Transverse colon (tissue), 4 donors: ENCODE results near the gene SPATA4. TPM values are rescaled to one million over a fixed set of nuclear protein-coding genes. Genes with fewer than 3 reads are reported as not detected.

Experiments
- DNase-seq: peaks from one replicate; pipeline ENCODE4 v3.0.0-alpha.2; 2019
- H3K27ac ChIP-seq, 4 donors: fragments of 200-600 bp; sonication (generic); 2 replicates each; pipeline ENCODE4 v1.5.1; 2016 to 2018; ENCODE audit warnings: inconsistent platforms in 4 of 4
- H3K27me3 ChIP-seq: fragments of 200-600 bp; sonication (generic); 2 replicates; pipeline ENCODE4 v1.5.1; 2017; ENCODE audit warnings: inconsistent platforms
- H3K36me3 ChIP-seq, 4 donors: fragments of 200-600 bp; sonication (generic); 2 replicates each; pipeline ENCODE4 v1.5.1; 2017 to 2019; ENCODE audit warnings: inconsistent platforms in 4 of 4
- H3K4me1 ChIP-seq, 4 donors: fragments of 200-600 bp; sonication (generic); 2 replicates each; pipeline ENCODE4 v1.5.1; 2017 to 2020; ENCODE audit warnings: inconsistent platforms in 4 of 4
- H3K4me3 ChIP-seq, 4 donors: fragments of 200-600 bp; sonication (generic); 1 replicate in 1 of 4; 2 replicates in 3 of 4; pipeline versions ENCODE4 v1.5.1 to v1.6.1; 2017 to 2019; ENCODE audit warnings: inconsistent platforms in 4 of 4
- H3K9me3 ChIP-seq, 2 donors: fragments of 200-600 bp; sonication (generic); 2 replicates each; pipeline ENCODE4 v1.5.1; 2017 to 2019; ENCODE audit warnings: inconsistent platforms in 2 of 2
- EP300 ChIP-seq: sonication (generic); formaldehyde crosslinking; IDR thresholded peaks from one replicate; pipeline ENCODE4 v1.6.1; 2017; ENCODE audit warnings: antibody characterized with exemption, low read depth
- POLR2A ChIP-seq: fragments of 450-650 bp; IDR thresholded peaks from one replicate; pipeline ENCODE4 v1.6.1; 2016; ENCODE audit warnings: antibody characterized with exemption, mild to moderate bottlenecking, moderate library complexity
- POLR2AphosphoS5 ChIP-seq, 3 donors: sonication (generic); formaldehyde crosslinking; IDR thresholded peaks; one replicate each; pipeline ENCODE4 v1.6.1; 2016; ENCODE audit warnings: antibody characterized with exemption in 3 of 3
- WGBS, 2 donors: methylation state at CpG; one replicate each; pipeline ENCODE4 v1.1.5; 2018; ENCODE audit warnings: low coverage in 1 of 2; 5-methylcytosine and 5-hydroxymethylcytosine counted together
- in situ Hi-C, 4 donors: fragments of 200-750 bp; cut with MboI; loops; one replicate each; pipeline versions ENCODE4 v1.15.0 to v1.15.1; 2017; ENCODE audit warnings: low sequenced_read_pairs in 3 of 4, low pct_ligation_motif_present in 1 of 4, low pct_unique_long_range_greater_than_20kb in 1 of 4
- intact Hi-C: fragments of 100-400 bp; cut with DNase I; formaldehyde crosslinking; loops from one replicate; pipeline ENCODE4 v1.15.1; 2023; ENCODE audit warnings: low total_unique reads
- total RNA-seq, 4 donors: library from RNA; depleted of rRNA; stranded (reverse); fragments of >200 nt; gene quantifications; one replicate each; pipeline ENCODE4 v1.1.0, GENCODE V29; 2016
- TF ChIP-seq, protein P1 (sequence below), 5 experiments: fragments of 200-600 bp in 3 of 5; fragments of 450-650 bp in 2 of 5; sonication (generic) in 3 of 5; IDR thresholded peaks; 1 replicate in 2 of 5; 2 replicates in 3 of 5; pipeline ENCODE4 v1.5.1; 2016 to 2017; ENCODE audit warnings: antibody characterized with exemption in 5 of 5, inconsistent platforms in 3 of 5, mild to moderate bottlenecking in 2 of 5, moderate library complexity in 1 of 5

SPATA4 gene
- total RNA-seq, 4 donors from 2014 or later, result not detected

- Histone ChIP-seq H3K36me3 (no peaks in the 10 kb centered on the region), H3K4me3 (no peak overlapping the region), H3K27ac (no peak overlapping the region), H3K9me3 (no peaks in the 10 kb centered on the region), H3K4me1 (no peaks in the 10 kb centered on the region), H3K27me3 (no peaks in the 10 kb centered on the region)
- 65 to 97% methylated on average over 3 to 4 of the region's 4 CpGs for WGBS, 2 donors
- DNase-seq, result no peak
- in situ Hi-C loops (loop anchor here in 1 of 4 donors (10.0 kb wide), 1 partner anchor 182 kb away; no protein-coding TSS in a partner anchor), intact Hi-C loops (no loop called here)
- TF ChIP-seq, protein P1, sequence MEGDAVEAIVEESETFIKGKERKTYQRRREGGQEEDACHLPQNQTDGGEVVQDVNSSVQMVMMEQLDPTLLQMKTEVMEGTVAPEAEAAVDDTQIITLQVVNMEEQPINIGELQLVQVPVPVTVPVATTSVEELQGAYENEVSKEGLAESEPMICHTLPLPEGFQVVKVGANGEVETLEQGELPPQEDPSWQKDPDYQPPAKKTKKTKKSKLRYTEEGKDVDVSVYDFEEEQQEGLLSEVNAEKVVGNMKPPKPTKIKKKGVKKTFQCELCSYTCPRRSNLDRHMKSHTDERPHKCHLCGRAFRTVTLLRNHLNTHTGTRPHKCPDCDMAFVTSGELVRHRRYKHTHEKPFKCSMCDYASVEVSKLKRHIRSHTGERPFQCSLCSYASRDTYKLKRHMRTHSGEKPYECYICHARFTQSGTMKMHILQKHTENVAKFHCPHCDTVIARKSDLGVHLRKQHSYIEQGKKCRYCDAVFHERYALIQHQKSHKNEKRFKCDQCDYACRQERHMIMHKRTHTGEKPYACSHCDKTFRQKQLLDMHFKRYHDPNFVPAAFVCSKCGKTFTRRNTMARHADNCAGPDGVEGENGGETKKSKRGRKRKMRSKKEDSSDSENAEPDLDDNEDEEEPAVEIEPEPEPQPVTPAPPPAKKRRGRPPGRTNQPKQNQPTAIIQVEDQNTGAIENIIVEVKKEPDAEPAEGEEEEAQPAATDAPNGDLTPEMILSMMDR (IDR thresholded peaks at IDR 0.05), result no peak
- no peak for TF ChIP-seq POLR2A
- no peak for TF ChIP-seq POLR2AphosphoS5 (IDR thresholded peaks at IDR 0.05)
- no peak for TF ChIP-seq EP300
Observed at GRCh38 chr4:176153124-176153523, 42.3 kb downstream of the SPATA4 start.

DNA sequence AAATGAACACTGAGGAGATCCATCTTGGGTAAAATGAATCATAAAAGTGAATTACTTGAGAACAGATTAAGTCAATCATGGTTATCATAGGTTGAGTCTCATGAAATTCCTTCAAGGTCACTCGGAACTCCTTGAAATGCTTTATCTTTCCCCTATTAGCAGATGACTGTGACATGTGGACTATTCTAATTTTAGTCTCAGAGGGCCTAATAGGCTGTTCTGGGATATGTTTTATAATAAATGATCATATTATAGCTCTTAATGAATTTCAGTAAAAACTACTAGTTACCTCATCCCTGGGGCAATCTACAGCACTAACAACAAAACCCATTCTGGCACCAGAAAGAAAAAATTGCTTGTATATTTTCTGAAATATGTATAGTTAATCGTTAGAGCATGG, 44.7 kb downstream of the SPATA4 start:
- intact Hi-C loops (no loop called here), in situ Hi-C loops (loop anchor here in 1 of 4 donors (10.0 kb wide), 1 partner anchor 184 kb away; no protein-coding TSS in a partner anchor)
- TF ChIP-seq EP300 (no peak), POLR2AphosphoS5 (IDR thresholded peaks at IDR 0.05) (no peak), POLR2A (no peak)
- TF ChIP-seq, protein P1 (IDR thresholded peaks at IDR 0.05), result no peak
- DNase-seq, result no peak
- Histone ChIP-seq H3K27me3 (no peaks in the 10 kb centered on the region), H3K36me3 (no peaks in the 10 kb centered on the region), H3K9me3 (no peaks in the 10 kb centered on the region), H3K27ac (no peak overlapping the region), H3K4me1 (no peaks in the 10 kb centered on the region), H3K4me3 (no peak overlapping the region)
- WGBS, 2 donors, result 55 to 80% methylated on average over 2 of the region's 2 CpGs

GRCh38 chr4:176150356-176150682, 45.1 kb downstream of the SPATA4 start:
- H3K27me3 ChIP-seq, result no peaks in the 10 kb centered on the region
- intact Hi-C loops (no loop called here), in situ Hi-C loops (loop anchor here in 1 of 4 donors (10.0 kb wide), 1 partner anchor 184 kb away; no protein-coding TSS in a partner anchor)
- no peak for DNase-seq
- no peak overlapping the region for H3K4me3 ChIP-seq
- no peaks in the 10 kb centered on the region for H3K9me3 ChIP-seq
- H3K27ac ChIP-seq, result no peak overlapping the region
- no peak for TF ChIP-seq POLR2A
- TF ChIP-seq, protein P1 (IDR thresholded peaks at IDR 0.05), result peak in 3 of 5 experiments; percentile 26 to 50 (median 29)
- H3K4me1 ChIP-seq, result no peaks in the 10 kb centered on the region
- H3K36me3 ChIP-seq, result no peaks in the 10 kb centered on the region

DNA sequence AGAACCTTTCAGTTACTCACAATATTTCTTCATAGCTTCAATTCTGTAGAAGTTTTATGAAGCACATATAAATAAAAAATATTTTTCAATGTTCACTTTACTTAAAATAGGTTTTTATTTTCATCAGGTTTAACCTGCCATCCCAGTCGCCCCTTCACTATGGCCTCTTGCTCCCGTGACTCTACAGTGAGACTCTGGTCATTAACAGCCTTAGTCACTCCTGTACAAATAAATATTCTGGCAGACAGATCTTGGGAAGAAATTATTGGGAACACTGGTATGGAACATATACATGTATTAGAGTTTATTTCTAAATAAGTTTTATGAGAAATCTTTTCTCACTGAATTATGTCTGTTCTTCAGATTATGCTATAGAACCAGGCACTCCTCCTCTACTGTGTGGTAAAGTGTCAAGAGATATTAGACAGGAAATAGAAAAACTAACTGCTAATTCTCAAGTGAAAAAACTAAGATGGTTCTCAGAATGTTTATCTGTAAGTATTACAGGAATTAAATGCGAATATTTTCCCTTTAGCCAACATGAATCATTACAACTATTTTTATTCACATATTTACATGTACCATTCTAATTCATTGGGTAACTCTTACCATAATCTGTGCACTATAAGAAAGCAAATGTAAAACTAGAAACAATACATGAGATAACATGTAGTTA, 45.6 kb downstream of the SPATA4 start:
- WGBS, 2 donors, result 62 to 73% methylated on average over 3 of the region's 3 CpGs
- H3K4me1 ChIP-seq, result no peaks in the 10 kb centered on the region
- H3K27ac ChIP-seq, result no peak overlapping the region
- no peaks in the 10 kb centered on the region for H3K36me3 ChIP-seq
- DNase-seq, result no peak
- intact Hi-C loops, result no loop called here
- H3K27me3 ChIP-seq, result no peaks in the 10 kb centered on the region
- in situ Hi-C loops, result loop anchor here in 1 of 4 donors (10.0 kb wide), 1 partner anchor 185 kb away; no protein-coding TSS in a partner anchor
- H3K4me3 ChIP-seq, result no peak overlapping the region
- TF ChIP-seq POLR2AphosphoS5 (IDR thresholded peaks at IDR 0.05) (no peak), POLR2A (no peak), EP300 (no peak)
- TF ChIP-seq, protein P1 (IDR thresholded peaks at IDR 0.05), result no peak
- H3K9me3 ChIP-seq, result no peaks in the 10 kb centered on the region
